Stimulated activated CD4-positive, alpha-beta T cell treated with anti-CD3 and anti-CD28 coated beads, TNF-alpha, amount 100 ng/mL, for 48 hours (primary cell): Measurements from ENCODE around the gene PLIN5.

ENCODE experiments used
- DNase-seq, 3 donors: peaks; one replicate each; pipeline ENCODE4 v3.0.0-alpha.2; 2020; ENCODE audit warnings: low read depth in 3 of 3

Gene PLIN5

DNA sequence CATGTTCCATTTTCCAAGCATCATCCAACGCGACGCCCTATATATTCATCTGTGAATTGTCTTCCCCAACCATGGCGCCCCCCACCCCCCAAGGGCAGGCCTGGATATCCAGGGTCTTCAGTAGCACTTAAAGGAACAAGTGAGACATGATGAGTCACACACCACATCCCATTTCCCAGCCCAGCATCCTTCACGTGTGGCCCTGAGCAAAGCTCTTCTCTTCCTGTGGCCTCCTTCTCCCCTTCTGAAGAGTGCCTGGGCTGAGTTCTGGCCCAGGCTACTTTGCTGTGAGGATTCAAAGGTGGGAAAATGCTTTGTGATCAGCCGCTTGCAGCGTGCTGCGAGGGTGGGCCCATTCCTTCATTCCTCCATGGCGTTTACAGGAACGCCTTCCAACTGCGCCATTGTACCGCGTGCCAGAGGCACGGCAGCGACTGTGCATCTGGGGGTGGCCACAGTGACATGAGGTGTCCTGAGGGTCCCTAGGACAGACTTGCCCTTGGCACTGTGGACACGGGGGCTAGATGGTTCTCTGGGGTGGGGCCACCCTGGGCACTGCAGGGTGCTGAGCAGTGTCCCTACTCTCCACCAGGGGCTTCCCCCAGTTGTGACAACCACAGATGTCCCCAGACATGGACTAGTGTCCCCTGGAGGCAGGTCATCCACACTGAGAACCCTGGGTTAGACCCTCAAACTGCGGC is 28.4 kb downstream of the PLIN5 start:
- DNase-seq = no peak

DNA sequence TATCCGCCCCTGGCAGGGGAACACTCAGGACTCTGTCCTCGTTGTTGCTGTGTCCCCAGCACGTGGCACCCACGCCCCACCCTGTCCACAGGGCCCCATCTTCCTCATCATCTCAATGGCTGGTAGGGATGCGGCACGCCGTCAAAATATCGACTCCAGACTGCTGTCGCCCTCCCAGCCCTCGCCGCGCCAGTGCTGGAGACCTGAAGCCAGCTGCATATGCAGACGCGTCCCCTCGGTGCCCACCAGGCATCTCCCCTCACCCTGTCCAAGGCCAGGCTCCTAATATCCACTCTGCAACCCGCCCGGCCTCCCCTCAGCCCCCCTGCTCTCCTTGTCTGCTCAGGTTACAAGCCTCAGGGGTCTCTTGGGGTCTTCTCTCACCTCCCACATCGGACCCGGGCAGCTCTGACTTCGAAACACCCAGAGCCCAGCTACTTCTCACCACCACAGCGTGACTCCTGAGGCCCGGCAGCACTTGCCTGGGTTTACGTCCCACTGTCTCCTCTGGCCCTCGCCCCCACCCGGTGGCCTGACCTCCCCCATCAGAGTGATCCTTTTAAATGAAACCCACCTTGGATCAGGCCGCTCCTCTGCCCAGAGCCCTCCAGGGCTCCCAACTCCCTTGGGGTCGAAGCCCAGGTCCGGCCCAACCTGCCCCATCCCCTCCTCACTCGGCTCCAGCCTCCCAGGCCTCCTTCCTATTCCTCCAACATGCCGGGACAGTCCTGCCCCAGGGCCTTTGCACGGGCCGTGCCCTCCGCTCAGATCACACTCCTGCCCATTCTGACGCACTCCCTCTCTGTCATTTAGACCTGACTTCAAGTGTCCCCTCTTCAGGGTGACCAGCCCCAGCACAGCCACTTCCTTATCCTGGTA is 29.2 kb downstream of the PLIN5 start:
- DNase-seq = no peak

DNA sequence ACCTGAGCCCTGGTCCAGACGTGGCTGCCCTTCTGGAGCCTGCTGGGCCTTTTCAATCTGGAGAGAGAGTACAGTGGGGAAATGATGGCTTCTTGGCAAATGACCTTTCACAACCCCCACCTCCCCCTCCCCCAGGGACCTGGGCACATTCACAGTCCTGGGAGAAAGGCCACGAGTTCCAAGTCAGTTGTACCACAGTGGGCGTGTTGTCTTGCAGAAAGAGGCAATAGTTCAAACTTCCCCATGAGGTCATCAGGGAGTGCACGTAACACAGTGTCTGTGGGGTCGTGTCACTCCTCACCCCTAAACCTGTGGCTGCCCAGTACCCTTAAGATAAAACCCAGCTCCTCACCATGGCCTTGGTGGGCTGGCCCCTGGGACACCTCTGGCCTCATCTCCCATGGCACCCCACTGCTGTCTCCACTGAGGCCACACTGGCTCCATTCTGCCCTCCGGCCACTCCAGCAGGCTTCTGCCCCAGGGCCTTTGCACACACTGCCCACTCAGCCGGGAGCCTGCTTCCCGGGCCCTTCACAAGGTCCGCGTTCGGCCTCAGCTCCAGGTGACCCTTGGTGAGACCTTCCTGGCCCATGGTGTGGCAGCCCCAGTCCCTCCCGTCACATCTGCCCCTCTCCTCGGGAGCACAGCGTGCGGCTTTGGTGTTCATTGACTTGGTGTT is 30.0 kb downstream of the PLIN5 start:
- no peak for DNase-seq

DNA sequence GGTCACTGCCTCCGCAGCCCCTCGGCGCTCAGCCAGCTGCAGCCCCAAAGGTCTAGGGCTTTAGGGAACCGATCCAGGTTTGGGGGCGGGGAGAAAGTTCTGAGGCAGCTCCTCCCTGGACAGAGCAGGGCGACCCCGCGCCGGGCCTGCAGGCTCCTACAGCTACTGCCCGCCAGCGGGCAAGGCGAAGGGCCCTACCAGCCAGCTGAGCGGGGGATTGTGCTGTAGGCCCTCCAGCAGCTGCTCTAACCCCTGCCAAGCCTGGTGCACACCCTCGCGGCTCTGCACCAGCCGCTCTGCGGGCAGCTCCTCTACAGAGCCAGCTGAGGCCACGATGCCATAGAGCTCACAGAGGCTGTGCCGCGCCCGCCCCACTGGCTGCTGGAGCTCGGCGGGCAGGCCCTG is 30.7 kb downstream of the PLIN5 start:
- DNase-seq = no peak

DNA sequence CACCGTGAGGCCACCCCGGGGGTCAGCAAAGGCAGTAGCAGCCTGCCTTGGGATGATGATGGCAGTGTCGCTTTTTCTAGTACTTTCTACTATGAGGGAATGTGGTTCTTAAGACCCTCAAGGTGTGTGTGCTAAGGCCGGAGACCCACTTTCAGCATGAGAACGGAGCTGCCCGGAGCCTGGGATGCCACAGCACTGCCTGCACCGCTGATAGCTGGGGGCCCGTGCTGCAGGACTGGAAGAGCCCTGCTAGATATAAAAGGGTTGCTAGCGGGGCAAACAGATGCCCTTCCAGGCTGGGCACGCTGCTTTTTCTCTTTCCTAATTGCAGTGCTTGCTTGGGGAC is 31.2 kb downstream of the PLIN5 start:
- DNase-seq = no peak

DNA sequence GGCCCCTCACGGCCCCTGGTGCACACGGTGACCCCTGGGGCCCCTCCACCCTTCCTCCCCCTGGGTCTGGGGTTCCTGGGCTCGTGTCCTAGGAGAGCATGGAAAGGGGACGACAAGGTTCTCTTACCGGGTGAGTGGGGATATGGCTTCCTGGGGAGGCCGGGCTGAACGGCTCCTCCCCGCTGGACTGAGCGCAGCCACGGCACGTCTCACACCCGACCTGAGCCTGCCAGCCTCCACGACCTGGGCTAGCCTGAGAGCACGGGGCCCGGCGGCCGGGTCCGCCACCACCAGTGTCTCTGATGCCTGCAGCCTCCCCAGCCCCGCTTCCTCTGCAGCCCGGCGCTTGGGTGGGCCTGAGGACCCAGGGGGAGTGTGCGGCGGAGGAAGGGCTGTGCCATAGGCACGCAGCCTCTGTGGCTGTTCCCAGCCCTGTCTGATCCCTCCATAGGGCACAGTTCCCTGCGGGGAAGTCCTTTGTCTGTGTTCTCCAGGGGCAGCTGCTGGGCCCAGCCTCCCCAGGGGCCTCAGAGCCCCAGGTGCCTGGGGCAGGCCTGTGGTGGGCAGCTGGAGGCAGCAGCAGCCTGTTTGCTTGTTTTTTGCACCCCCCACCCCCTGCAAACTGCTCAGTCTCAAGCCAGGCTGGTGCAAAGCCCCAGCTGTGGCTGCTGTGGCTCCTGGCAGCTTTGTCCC is 31.7 kb downstream of the PLIN5 start:
- no peak for DNase-seq

DNA sequence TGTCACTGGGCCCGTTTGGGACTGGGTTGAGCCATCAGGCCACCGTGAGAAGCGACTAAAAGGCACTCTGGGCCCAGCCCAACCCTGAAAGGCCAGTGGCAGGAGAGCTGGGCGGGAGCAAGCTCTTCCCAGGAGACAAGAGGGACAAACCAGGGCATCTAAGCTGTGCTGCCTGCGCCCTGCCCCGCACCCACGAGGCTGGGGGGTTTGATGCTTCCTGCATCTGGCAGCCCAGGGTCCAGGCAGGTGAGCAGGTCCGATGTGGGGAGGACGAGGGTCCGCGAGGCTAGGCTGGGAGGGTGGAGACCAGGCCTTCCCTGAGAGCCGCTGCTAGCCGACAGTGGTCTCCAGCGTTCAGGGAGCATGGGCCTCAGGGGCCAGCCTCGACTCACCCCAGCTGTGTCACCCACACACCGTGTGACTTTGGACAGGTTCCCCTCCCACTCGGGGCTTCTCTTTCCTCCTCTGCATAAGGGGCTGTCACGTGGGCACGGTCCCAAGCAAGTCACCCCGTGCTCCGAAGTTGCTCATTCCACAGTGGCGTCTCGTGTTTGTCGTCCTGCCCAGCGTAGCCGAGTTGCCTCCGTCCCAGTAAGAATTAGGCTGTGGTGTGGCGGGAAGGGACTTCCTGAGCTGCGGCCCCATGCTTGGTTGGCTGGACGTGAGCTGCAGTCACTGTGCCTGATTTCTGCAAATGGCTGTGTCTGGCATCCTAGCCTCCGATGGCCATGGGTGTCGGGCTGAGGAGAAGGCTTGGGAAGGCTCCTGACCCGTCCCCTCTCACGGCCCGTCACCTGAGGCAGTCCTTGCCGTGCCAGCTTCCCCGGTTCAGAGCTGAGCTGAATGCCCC is 32.5 kb downstream of the PLIN5 start:
- DNase-seq = no peak

DNA sequence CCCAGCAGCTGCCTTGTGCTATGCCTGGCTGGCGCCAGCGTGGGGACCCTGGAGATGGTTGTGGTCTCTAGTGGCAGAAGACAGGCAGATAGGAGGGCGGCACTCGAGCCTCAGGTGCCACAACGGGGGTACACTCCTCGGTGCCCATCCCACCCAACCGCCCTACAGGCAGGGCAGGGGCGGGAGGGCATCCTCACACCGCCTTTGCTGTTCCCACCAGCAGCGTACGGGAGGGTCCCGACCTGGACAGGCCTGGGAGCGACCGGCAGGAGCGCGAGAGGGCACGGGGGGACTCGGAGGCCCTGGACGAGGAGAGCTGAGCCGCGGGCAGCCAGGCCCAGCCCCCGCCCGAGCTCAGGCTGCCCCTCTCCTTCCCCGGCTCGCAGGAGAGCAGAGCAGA is 33.3 kb downstream of the PLIN5 start:
- no peak for DNase-seq

DNA sequence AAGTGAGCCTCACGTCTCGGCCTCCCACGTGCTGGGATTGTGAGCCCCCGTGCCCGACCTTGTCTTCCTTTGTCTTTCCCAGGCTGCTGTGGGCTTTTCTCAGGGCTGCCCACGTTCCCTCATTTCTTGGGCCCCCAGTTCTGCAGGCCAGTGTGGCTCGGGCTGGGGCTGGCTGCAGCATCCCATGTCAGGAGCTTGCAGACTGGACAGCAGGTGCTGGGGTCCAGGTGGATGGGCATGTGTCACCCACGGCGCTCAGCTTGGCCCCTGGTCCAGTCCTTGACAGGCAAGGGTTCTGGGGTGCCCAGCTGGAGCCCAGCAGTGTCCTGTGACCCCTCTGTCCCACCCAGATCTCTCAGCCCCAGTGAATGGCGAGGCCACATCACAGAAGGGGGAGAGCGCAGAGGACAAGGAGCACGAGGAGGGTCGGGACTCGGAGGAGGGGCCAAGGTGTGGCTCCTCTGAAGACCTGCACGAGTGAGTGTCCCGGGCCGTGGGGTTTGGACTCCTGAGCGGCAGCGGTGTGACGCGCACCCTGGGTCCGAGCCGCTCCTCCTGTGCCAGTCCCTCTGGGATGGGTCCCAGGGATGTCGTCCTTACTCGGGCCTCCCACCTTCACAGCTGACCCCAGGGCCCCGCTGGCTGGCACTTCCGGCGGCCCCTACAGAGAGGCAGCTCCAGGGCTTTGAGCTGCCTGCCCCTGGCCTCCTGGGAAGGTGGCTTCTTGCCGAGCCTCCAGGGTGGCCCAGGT is 34.0 kb downstream of the PLIN5 start:
- DNase-seq = no peak

DNA sequence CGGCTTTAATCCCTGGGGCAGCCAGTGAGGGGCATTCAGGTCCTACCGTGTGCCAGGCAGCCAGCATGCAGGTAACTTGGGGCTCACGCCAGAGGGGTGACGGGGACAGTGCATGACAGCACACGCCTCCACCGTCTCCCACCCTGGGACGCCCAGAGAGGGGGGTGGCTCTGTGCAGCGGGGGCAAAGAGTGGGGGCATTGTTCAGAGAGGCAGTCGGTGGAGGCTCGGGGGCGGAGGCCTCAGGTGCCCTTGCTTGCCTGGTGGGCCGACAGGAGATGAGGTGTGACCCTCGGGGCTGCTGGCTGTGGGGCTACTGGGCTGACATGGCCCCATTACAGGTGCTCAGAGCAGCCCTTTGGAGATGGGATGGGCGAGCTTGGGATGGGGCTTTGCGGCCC is 35.2 kb downstream of the PLIN5 start:
- DNase-seq = no peak

DNA sequence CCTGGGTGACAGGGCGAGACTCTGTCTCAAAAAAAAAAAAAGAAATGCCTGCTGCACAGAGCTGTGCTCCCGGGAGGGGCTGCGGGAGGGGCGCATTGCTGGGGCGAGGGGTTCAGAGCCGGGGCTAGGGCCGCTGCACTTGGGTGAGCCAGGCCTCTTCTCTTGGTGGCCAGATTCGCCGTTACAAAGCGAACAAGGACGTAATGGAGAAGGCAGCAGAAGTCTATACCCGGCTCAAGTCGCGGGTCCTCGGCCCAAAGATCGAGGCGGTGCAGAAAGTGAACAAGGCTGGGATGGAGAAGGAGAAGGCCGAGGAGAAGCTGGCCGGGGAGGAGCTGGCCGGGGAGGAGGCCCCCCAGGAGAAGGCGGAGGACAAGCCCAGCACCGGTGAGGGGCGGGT is 35.7 kb downstream of the PLIN5 start:
- DNase-seq = no peak

DNA sequence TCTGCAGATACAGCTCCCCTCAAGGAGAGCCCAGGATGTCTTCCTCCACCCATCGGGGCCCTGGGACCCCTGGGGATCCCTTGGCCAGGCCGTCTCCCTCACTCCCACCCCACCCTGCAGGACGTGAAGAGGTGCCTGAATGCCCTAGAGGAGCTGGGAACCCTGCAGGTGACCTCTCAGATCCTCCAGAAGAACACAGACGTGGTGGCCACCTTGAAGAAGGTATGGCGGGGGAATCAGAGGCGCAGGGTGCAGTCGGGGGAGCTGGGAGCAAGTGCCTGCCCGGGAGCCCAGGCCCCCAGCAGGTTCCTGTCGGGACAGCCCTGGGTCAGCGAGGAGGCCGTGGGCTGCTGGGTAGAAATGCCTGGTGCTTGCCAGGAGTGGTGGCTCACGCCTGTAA is 36.3 kb downstream of the PLIN5 start:
- DNase-seq = no peak

DNA sequence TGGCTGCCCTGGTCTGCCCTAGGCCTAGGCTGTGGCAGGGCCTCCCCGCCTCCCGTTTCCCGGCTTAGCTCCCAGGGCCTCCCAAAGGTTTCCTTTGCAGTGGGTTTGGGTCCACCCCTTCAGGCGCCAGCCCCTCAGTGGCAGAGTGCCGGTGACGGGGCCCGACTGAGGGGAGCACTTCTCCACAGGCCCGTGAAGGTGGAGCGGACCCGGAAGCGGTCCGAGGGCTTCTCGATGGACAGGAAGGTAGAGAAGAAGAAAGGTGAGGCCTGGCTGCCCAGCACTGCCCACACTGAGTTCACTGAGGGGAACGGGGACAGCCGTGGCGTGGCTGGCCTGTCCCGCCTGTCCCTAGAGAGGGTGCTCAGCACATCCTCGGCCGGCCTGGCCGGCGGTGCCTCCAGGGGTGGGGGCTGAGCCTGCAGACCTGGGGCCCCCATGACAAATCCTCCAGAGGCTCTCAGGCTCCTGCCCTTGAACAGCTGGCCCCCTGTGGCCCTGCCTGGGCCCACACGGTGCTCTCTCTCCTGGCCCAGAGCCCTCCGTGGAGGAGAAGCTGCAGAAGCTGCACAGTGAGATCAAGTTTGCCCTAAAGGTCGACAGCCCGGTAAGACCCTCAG is 37.1 kb downstream of the PLIN5 start:
- DNase-seq = no peak

DNA sequence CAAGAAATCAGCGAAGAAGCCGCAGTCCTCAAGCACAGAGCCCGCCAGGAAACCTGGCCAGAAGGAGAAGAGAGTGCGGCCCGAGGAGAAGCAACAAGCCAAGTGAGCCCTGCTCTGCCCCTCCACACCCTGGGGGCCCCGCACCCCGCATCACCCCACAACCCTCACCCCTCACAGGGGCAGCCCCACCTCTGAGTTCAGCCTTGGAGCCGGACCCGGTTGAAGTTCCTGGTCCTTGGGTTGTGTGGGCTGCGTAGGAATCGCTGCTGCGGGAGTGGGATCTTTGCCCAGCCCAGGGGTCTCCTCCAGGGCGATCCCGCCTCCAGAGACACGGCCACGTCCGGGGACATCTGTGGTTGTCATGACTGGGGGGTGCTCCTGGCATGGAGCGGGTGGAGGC is 38.7 kb downstream of the PLIN5 start:
- no peak for DNase-seq

DNA sequence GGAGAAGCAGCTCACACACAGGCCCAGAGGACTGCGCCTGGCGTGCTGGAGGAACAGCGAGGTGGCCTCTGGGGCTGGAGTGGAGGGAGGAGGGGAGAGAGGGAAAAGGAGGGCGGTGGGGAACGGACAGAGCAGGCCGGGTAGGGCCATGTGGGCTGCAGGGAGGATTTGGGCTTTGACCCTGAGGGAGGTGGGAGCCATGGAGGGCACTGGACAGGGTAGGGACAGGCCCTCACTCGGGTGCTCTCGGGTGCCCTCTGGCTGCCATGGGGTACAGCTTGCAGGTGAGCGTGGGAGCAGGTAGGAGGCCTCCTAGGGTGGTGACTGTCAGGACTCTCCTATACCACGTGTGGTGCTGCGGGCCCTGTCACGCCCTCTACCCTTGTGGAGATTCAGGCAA is 39.6 kb downstream of the PLIN5 start:
- no peak for DNase-seq

DNA sequence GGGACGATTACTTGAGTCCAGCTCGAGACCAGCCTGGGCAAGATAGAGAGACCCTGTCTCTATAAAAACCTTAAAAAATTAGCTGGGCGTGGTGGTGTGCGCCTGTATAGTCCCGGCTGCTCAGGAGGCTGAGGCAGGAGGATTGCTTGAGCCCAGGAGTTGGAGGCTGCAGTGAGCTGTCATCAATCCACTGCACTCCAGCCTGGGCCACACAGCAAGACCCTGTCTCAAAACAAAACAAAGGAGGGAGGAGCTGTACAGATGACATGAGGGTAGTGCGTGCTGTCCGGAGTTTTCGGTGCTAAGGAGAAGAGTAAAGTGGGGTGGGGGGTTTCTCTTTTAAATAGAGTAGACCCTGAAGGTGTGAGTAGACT is 40.3 kb downstream of the PLIN5 start:
- DNase-seq = no peak

DNA sequence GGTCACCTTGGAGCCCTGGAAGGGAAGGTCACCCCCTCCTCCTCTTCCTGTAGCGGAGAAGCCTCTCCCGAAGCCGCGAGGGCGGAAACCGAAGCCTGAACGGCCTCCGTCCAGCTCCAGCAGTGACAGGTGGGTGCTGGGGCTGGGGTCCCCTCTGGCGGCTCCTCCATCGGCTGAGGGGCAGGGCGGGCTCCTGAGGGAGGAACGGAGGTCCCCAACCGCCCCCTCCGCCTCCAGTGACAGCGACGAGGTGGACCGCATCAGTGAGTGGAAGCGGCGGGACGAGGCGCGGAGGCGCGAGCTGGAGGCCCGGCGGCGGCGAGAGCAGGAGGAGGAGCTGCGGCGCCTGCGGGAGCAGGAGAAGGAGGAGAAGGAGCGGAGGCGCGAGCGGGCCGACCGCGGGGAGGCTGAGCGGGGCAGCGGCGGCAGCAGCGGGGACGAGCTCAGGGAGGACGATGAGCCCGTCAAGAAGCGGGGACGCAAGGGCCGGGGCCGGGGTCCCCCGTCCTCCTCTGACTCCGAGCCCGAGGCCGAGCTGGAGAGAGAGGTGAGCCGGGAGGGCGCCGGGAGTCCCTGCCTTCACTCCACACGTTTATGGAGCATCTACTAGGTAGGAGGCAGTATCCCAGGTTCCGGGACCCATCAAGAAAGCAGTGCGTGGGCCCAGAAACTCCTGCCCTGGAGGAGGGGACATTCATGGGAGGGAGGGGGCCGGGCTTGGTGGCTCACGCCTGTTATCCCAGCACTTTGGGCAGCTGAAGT is 40.9 kb downstream of the PLIN5 start:
- no peak for DNase-seq

DNA sequence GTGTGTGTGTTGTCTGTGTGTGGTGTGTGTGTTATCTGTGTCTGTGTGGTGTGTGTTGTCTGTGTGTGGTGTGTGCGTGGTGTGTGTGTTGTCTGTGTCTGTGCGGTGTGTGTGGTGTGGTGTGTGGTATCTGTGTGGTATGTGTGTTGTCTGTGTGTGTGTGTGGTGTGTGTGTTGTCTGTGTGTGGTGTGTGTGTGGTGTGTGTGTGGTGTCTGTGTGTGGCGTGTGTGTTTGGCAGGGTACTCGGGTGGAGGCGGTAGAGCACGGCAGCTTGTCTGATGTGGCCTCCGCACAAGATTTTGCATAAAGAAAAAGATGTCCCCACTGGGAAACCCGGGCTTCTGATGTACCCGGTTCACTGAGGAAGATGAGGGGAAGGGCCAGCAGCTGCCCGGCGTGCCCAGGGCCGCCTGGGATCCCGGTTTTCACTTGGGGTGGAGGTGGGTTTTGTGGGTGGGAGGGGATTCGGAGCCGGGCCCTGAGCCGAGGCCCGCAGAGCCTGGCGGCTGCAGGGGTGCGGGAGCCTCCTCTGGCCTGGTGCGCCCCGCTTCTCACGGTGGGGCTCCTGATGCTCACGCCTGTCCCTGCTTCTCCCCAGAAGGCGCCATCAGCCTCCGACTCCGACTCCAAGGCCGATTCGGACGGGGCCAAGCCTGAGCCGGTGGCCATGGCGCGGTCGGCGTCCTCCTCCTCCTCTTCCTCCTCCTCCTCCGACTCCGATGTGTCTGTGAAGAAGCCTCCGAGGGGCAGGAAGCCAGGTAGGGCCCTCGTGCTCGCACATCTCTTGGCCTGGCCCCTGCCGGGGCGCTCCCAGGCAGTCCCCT is 41.7 kb downstream of the PLIN5 start:
- DNase-seq = no peak
